COLO829 (cell line): Measurements from ENCODE around the gene FOXR1.

Experiments
- DNase-seq: peaks from one replicate; pipeline ENCODE4 v3.0.0; 2012; ENCODE audit warnings: low spot score

Gene FOXR1

GRCh38 chr11:119026970-119027369 is 55.4 kb downstream of the FOXR1 start:
- DNase-seq: no peak

- DNase-seq: no peak
Measured at GRCh38 chr11:119027561-119028345, 56.2 kb downstream of the FOXR1 start.

- no peak for DNase-seq
Measured at GRCh38 chr11:119028346-119029068, 56.9 kb downstream of the FOXR1 start.

- DNase-seq: no peak
Measured at GRCh38 chr11:119029069-119029339, 57.4 kb downstream of the FOXR1 start.

- DNase-seq: no peak
Measured at GRCh38 chr11:119029340-119030028, 57.9 kb downstream of the FOXR1 start.

- DNase-seq: no peak
Measured at GRCh38 chr11:119030029-119030328, 58.4 kb downstream of the FOXR1 start.

- DNase-seq: peak; percentile 97
Measured at GRCh38 chr11:119030329-119031047, 58.9 kb downstream of the FOXR1 start, which contains the start of gene SLC37A4. Gene SLC37A4 (minus strand): TSS chr11:119030877.
